Stimulated activated CD4-positive, alpha-beta T cell treated with anti-CD3 and anti-CD28 coated beads, Interleukin-12 subunit alpha, Interleukin-12 subunit beta, amount 100 ng/mL, for 24 hours (primary cell): ENCODE data around the gene NABP2.
"Not testable (repeated sequence)": the region's sequence is repeated elsewhere in the genome, so short reads cannot be mapped to it uniquely, and the experiment has no call there.

Source experiments
- DNase-seq, 2 experiments: peaks; one replicate each; pipeline ENCODE4 v3.0.0-alpha.2; 2020; ENCODE audit warnings: low read depth in 2 of 2

Gene NABP2

DNA sequence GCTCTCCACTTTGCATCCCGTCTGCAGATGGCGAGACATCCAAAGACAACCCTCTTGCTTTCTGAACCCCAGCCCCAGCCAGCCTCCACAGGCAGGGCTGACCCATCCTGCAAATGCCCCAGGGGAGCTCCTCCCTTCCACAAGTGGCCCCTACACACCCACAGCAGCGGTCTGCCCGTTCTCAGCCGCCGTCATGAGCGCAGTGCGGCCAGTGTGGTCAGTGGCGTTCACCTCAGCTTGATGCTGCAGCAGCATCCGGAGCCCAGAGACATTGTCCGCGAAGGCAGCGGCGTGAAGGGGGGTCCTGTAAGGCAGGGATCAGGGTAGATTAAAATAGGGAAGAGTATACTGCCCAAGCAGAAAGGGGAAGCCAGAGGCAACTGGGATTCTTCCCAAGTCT is 20.4 kb downstream of the NABP2 start:
- DNase-seq = no peak

DNA sequence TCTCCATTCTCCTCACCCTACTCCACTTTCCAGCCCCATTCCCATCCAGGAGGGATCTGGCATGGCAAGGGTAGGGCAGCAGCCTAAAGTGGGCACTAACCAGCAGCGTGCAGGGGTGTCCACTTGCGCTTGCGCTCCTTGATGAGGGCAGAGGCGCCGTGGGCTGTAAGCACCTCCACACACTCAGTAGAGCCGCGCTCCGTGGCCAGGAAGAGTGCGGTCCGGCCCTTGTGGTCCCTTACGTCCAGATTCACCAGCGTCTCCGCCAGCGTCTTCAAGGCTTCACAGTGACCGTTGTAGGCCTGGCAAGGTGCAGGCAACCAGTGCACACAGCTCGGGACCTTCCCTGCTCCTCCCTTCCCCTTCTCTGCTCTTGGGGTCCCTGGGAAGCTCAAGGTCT is 23.8 kb downstream of the NABP2 start:
- no peak for DNase-seq

DNA sequence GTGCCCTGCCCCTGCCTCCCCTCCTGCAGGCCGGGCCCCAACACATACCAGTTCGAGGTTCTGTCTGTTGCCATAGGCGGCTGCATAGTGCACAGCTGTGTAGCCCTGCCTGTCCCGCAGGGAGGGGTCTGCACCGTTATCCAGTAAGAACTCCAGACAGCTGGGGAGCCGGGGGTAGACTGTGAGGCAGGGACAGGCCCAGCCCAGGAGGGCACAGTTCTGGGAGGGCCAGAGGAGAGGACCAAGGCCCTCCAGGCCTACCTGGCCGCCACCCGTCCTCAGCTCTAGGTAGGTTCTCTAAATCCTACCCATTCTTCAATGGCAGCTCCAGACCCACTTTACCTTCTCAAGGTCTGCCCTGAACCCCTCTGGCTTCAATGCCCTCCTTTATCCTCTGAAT is 24.6 kb downstream of the NABP2 start:
- DNase-seq = no peak

DNA sequence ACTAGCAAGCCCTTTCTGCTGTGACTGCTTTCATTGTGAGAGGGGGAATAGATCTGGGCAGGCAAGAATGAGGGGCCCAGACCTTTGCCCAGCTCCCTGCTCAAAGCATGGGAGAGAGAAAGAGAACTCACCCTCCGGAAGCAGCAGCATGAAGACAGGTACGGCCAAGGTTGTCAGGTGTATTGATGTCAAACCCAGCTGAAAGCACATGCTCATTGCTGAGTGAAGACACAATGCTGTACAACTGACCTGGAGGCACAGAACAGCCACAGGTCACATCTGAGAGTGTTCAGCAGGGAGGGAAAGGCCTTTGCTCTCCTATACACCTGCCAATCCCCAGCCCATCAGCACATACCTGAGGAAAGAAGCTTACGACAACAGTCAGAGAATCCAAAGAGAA is 28.5 kb downstream of the NABP2 start:
- no peak for DNase-seq

DNA sequence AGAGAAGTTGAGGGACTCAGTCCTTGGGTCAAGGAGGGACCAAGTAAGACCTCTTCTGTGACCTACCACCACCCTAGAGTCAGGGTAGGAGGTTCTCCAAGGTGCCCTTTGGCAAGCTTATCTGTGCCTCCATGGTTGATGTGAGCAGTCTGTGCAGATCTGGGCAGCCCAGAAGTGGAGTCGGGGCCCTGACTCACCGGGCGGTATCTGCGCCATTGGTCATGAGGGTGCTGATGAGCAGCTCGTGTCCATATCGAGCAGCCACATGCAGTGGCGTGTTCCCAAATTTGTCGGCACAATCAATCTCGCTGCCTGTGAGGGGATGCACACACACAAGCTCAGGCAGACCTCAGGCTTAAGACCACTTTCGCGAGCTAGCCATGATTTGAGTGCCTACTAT is 28.9 kb downstream of the NABP2 start:
- DNase-seq = no peak

DNA sequence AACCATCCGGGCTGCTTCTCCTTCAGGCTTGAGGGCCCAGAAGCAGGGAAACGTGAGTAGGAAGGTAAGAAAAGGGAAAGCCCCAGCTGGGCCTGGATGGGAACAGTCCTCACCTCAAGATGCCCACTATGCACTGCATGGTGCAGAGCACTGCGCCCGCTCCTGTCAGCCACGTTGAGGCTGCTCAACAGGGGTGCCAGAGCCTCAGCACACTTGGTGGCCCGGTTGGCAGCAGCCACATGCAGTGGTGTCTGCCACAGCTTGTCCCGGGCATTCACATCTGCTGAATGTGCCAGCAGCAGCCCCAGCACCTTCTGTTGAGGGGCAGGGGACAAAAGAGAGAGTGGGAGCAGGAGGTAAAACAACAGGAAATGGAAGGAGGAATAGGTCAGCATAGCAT is 31.5 kb downstream of the NABP2 start:
- DNase-seq = no peak

DNA sequence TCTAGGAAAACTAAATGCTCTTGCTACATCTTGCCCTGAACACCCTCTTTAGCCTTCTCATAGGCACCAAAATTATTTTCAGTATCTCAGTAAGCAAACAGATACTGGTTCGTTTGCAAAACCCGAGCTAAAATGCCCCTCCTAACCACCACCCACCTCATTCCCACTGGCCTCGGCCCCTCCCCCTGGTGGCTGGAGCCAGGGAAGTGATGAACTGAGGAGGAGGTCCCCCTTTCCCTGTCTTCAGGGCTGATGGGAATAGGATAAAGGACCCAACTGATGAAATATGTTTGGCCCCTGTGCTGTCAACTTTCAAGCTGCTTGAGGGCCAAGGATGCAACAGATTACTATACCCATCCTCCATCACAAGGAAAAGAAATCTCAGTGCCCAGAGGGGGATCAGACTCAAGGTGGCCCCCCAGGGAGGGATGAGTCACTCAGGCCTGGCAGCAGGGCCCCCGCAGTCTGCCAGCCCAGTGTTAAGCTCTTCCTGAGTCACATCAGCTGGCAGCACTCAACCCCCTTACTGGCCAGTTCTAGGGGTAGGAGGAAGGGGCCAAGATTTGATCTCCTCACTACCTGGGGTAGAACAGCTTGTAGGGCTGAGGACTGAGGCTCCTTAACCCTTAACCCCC is 32.3 kb downstream of the NABP2 start:
- DNase-seq = no peak

DNA sequence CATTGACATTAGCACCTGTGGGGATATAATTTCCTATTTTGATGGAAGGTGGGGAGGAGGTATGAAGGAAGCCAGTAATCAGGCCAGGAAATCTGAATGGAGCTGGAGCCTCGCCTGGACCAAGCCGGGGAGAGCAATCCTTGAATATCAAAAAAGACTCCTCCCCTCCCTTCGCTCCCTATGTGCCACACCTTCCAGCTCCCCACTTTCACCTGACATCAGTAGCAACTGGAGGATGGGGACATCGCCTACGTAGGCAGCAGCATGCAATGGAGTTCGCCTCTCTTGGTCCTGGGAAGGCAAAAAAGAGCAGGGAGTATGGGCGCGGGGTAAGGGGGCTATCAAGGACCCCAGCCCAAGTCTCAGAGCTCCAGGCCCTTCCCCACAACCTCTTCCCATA is 32.9 kb downstream of the NABP2 start:
- no peak for DNase-seq

DNA sequence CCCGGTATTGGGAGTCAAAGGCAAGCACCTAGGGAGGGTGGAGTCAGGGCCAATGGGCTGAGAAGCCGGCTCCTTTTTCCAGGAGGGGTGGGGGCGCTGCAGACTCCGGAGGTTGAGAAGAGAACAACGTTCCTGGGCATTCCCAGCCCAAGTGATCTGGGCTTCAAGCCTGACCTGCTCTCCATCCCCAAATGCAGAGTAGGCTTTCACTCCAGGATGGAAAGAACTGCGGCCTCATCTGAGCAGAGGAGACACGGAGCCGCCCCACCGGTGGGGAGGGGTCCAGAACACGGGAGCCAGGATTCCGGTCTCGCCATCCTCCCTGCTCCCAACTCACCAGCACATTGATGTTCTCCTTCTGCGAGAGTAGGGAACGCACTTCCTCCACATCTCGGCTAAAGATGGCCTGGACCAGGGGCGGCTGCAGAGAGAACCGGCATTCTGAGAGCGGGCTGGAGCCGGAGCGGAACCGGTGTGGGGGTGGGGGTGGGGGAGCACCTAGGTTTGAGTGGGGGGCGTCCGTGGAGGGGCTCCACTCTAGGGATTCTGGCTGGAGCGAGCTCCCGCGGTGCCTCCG is 33.4 kb downstream of the NABP2 start:
- peak in 1 of 2 experiments; percentile 4 for DNase-seq

DNA sequence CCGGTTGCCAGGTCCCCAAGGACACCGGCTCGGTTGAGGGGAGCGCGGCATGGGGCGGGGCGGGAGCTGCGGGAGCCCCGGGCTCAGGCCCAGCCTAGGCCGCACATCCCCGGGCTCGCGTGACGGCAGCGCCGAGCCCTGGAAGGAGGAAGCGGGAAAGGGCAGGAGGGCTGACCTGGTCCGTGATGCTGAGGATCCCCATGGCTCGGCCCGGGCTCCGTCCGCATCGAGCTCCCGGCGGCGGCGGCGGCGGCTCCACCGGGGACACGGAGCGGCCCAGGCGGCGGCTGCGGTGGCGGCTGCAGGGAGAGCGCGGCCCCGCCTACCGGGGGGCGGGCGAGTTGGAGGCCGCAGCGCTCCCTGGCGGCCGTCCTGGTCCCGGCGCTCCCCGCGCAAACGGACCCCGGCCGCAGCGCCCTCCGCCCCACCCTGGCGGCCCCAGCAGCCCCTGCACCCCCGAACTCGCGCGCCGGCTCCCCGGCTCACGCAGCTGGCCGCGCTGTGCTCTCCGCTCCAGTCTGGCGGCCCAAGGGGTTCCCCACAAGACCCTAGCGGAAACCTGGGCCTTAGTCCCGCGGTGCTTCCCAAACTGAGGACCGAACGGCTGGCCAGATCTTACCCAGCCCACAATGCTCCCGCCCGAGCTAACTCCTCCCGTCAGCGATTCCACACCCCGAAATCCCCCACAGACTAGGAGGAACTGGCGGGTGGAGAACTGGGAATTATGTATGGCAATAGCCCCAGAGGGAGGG is 34.1 kb downstream of the NABP2 start, which contains the start of gene ANKRD52:
Gene ANKRD52 (minus strand): TSS at position 317 of the 752 bp plus-strand sequence. CDS start 115 bp downstream, at position 202.
- DNase-seq = peak; percentile 54 to 71

DNA sequence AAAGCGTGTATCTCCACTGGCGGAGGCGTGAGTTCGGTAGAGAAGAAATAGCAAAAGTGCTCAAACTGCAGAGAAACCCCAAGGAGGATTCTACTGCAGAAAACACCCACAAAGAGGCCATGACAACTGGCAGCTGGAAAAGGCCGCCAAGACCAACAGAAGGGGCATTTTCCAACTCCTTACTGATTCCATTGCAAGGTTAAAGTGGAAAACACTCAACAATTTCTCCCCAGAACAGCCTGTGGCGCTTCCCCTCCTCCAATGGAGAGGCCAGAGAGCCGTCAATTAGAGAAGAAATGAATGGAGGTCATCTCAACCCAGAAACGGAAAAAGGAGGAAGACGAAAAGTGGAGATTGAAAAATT is 34.7 kb downstream of the NABP2 start:
- no peak for DNase-seq

DNA sequence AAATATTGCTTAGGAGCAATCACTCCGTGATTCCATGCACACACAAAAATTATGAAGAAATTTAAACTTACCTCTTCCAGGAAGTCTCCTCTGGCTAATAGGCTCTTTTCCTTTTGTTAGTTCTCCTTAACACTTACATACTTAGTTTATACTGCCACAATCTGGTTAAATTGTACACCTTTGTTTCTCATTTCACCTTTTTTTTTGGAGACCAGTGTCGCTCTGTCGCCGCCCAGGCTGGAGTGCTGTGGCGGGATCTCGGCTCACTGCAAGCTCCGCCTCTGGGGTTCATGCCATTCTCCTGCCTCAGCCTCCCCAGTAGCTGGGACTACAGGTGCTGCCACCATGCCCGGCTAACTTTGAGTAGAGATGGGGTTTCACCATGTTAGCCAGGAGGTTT is 36.2 kb downstream of the NABP2 start:
- DNase-seq = no peak

DNA sequence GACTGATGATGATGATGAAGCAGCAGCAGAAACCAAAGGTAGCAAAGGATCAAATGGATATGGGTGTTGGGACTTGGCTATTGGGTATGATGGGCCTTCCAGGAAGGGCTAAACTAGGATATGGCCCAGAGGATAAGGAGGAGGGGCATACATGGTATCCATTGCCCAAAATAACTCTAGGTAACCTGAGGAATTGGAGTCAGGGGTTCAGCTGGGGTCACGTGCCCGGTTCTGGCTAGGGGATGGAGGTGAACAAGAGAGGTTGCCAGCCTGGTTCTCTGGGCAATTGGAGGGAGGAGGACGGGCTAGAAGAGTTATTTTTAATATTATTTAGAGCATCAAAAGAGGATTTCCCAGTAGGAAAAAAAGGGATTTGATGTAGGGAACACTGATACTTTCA is 36.8 kb downstream of the NABP2 start:
- no peak for DNase-seq

DNA sequence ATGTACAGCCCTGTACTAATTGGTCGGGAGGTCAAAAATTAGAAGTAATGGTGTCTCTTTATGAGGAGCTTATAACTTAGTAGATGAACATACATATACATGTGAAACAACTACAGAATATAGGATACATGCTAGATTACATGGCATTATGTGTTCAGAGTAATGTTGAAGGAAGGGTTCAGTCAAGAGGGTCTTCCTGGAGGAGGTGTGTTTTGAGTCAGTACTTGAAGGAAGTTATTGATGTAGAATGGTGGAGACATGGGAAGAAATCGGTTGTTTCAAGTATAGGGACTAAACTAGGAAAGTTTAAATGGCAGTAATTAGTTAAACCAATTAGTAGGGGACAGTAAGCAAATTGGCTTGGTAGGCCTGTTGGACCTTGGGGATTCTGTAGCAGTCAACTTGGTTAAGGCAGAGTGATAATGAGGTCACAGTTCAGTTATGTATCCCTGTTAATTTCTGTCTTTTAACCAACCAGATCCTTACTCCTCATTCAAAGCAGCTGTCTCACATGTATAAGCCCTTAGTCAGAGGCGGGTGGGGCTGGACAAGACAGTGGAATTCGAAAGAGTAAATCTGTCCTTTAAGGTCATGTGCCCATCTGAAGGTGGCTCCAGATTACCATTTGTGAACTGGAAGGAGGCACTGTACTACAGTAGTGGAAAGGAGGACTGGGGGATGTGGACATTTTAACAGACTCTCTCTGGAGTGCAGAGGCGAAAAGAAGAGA is 37.5 kb downstream of the NABP2 start:
- DNase-seq = no peak

DNA sequence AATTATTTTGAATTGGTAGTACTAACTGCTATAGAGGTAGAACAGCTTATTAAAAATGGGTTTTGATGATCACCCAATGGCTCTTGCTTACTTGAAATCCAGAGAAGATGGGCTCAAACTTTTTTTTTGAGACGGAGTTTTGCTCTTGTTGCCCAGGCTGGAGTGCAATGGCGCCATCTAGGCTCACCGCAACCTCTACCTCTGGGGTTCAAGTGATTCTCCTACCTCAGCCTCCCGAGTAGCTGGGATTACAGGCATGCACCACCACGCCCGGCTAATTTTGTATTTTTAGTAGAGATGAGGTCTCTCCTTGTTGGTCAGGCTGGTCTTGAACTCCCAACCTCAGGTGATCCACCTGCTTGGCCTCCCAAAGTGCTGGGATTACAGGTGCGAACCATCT is 38.8 kb downstream of the NABP2 start:
- DNase-seq = not testable (repeated sequence)

DNA sequence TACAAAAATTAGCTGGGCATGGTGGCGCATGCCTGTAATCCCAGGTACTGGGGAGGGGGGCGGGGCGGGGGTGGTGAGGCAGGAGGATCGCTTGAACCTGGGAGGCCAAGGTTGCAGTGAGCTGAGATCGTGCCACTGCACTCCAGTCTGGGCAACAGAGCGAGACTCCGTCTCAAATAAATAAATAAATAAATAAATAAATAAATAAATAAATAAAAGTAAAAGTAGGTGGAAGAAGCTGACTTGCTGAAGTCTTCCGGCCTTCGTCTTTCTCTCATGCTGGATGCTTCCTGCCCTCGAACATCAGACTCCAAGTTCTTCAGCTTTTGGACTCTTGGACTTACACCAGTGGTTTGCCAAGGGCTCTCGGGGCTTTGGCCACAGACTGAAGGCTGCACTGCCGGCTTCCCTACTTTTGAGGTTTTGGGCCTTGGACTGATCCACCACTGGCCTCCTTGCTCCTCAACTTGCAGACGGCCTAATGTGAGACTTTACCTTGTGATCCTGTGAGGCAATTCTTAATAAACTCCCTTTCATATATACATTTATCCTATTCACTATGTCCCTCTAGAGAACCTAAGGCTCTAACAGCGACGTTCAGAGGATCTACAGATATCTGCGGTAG is 42.0 kb downstream of the NABP2 start:
- not testable (repeated sequence) for DNase-seq

DNA sequence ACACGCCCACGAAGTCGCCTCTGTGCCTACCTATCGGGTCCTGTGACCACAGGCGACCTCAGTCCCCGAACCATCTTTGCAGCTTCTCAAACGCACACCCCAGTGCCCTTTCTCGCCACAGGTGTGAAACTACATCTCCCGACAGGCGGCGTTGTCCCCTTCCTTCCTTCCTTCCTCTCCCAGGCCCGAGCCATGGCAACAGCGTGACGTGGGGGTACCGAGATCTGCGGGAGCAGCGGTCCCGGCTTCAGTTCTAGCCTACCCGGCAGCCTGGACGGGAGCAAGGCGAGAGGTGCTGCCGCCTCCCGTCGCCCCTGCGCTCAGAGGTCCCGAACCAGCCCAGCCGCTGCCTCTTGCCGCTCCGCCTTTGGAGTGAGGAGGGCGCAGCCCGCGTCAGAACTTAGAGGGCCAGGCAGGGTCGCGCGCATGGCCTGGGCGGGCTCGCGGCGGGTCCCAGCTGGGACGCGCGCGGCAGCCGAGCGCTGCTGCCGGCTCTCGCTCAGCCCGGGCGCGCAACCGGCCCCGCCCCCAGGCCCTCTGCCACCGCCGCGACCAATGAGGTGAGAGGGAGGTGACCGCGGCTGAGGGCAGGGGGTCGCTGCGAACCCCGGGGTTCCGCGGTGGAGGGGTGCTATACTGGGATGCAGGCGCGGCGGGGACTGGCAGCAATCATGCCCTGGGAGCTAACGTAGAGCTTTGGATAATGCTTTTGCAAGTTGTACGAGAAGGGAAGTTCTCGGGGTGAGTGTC is 42.7 kb downstream of the NABP2 start, which contains the start of gene COQ10A:
Gene COQ10A (plus strand): TSS at position 250 of the 750 bp plus-strand sequence. CDS start 177 bp downstream, at position 427.
- DNase-seq = peak; percentile 71 to 87

DNA sequence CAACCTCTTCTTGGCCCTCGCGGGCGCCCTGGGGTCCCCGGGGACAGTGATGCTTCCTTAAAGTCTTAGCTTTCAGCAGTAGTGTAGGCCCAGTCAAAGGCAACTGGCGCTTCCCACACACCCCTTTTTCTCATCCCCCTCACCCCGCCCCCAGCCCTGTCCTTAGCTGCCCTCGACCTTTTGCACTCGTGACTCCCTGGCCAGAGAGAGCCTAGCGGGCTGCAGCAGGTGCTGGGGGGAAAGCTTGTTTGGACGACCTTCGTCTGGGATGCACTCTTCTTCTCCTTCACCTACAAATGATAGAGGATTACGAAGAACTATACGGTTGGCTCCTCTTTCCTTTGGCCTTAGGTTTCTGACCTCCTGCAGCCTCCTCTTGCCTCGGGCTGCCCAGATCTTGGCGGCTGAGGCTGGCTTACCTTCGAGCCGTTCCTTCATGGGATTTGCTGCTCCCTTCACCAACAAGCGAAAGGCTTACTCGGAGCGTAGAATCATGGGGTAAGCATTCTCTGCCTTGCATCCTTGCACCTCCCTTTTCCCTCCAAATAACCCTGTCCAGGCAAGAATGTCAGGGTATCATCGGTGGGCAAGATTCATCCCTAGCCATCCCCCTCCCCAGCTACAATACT is 43.4 kb downstream of the NABP2 start:
- DNase-seq = no peak

DNA sequence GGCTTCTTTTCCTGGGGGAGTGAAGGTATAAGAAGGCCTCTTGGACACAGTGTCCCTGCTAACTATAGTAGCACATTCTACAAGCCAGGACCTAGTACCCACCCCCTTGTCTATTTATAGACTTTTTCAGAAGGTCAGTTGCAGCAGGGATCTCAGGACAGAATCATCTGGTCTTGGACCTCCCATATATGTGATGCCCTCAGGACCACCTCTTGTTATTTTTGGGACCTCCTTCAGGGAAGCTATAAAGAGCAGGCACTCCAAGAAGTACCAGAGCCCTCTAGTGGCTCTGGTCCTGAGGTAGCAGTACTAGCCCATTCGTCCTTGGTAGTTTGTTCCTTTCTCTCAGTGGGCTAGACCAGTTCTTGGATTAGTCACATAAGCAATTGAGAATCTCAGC is 46.9 kb downstream of the NABP2 start:
- no peak for DNase-seq

DNA sequence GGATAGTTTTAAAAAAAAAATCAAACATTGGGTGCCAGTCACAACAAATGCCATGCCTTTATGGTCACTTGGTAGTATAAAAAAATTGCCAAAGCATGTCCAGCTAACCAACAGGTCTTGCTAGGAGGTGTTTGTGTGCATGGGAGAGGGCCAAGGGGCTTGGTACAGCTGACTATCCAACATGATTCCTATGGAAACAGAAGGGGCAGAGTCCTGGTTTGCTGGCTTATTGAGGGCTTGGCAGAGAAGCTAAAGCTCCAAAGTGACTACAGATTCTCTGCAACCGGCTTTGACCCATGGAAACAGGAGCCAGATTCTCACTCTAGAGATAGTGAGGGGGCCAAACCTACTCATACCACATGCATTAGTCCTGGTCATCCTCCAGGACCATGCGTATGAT is 48.3 kb downstream of the NABP2 start:
- not testable (repeated sequence) for DNase-seq

DNA sequence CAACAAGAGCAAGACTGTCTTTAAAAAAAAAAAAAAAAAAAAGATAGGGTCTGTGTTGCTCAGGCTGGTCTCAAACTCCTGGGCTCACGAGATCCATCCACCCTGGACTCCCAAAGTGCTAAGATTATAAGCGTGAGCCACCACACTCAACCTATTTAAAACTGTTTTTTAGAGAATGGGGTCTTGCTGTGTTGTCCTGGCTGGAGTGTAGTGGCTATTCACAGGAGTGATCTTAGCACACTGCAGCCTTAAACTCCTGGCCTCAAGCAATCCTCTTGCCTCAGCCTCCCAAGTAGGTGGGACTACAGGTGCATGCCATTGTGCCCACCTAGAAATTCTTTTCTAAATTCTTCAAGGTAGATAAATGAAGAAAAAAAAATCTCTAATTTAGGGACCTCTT is 50.2 kb downstream of the NABP2 start:
- no peak for DNase-seq
